Endothelial cell of umbilical vein (primary cell): ENCODE data around the gene SMYD4.

ENCODE experiments used
- EZH2 ChIP-seq: IDR thresholded peaks from 2 replicates; pipeline ENCODE4 v1.6.1; 2012; ENCODE audit warnings: borderline replicate concordance, low read depth, mild to moderate bottlenecking, moderate library complexity, low read length, inconsistent platforms; ENCODE audit not compliant: severe bottlenecking
- MYC ChIP-seq: IDR thresholded peaks from one replicate; pipeline ENCODE4 v1.6.1; 2011; ENCODE audit warnings: mild to moderate bottlenecking, low read depth, low read length
- POLR2A ChIP-seq: IDR thresholded peaks from 2 replicates; pipeline ENCODE4 v1.6.1; 2012; ENCODE audit warnings: low read depth, mild to moderate bottlenecking, control low read depth, low read length
- POLR2AphosphoS5 ChIP-seq: IDR thresholded peaks from 2 replicates; pipeline ENCODE4 v1.6.1; 2012; ENCODE audit warnings: low read depth, mild to moderate bottlenecking, control low read depth, low read length, moderate library complexity; ENCODE audit not compliant: insufficient read depth
- TF ChIP-seq, protein P1 (sequence below): IDR thresholded peaks from 2 replicates; pipeline ENCODE4 v1.6.1; 2011; ENCODE audit not compliant: insufficient read depth, insufficient read length
- TF ChIP-seq, protein P2 (sequence below), 2 donors: IDR thresholded peaks; 1 replicate in 1 of 2; 2 replicates in 1 of 2; pipeline ENCODE4 v1.5.1; 2011; ENCODE audit warnings: low read length in 2 of 2, mild to moderate bottlenecking in 2 of 2, moderate library complexity in 2 of 2, control low read depth in 1 of 2, inconsistent platforms in 1 of 2, low read depth in 1 of 2; ENCODE audit not compliant: insufficient read depth in 1 of 2; ENCODE audit errors: extremely low read depth in 1 of 2

DNA sequence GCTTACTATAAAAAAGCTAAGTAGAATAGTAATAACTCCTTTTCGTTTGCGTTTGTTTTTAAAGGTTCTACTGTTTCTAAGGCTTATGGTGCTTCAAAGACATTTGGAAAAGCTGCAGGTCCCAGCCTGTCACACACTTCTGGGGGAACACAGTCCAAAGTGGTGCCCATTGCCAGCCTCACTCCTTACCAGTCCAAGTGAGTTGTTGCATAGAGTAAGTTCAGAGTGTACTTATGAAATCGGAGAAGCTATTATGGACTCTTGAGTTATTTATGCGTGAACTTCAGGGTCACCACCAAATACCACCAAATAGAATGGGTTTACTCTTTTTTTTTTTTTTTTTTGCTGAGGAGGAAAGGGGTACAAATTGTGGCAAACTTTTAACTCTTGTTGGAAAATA, 45.9 kb upstream of the SMYD4 start:
- TF ChIP-seq, protein P1, sequence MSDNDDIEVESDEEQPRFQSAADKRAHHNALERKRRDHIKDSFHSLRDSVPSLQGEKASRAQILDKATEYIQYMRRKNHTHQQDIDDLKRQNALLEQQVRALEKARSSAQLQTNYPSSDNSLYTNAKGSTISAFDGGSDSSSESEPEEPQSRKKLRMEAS = no peak
- TF ChIP-seq, protein P2, sequence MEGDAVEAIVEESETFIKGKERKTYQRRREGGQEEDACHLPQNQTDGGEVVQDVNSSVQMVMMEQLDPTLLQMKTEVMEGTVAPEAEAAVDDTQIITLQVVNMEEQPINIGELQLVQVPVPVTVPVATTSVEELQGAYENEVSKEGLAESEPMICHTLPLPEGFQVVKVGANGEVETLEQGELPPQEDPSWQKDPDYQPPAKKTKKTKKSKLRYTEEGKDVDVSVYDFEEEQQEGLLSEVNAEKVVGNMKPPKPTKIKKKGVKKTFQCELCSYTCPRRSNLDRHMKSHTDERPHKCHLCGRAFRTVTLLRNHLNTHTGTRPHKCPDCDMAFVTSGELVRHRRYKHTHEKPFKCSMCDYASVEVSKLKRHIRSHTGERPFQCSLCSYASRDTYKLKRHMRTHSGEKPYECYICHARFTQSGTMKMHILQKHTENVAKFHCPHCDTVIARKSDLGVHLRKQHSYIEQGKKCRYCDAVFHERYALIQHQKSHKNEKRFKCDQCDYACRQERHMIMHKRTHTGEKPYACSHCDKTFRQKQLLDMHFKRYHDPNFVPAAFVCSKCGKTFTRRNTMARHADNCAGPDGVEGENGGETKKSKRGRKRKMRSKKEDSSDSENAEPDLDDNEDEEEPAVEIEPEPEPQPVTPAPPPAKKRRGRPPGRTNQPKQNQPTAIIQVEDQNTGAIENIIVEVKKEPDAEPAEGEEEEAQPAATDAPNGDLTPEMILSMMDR (IDR thresholded peaks at IDR 0.05; ENCODE audit: extremely low read depth in 1 of 2, insufficient read depth in 1 of 2, low read depth in 1 of 2, low read length in 2 of 2) = no peak
- TF ChIP-seq POLR2A = no peak
- no peak for TF ChIP-seq POLR2AphosphoS5
- TF ChIP-seq EZH2 = no peak
- TF ChIP-seq MYC = no peak
